Astrocyte (in vitro differentiated cells and primary cell): ENCODE measurements around the gene DCST2. TPM values are rescaled to one million over a fixed set of nuclear protein-coding genes. Genes with fewer than 3 reads are reported as not detected.
"Not testable (repeated sequence)": the region's sequence is repeated elsewhere in the genome, so short reads cannot be mapped to it uniquely, and the experiment has no call there.

Experiments used
- DNase-seq: peaks from one replicate; pipeline ENCODE4 v3.0.0-alpha.2; 2010; ENCODE audit warnings: low read depth
- FAIRE-seq: peaks from 2 replicates; lab custom pipeline; 2011; peaks lifted over from hg19 to GRCh38; lab: Jason Lieb, UNC
- H2AFZ ChIP-seq: 2 replicates; pipeline ENCODE4 v1.6.0; 2012; ENCODE audit warnings: low read depth, low read length, inconsistent platforms
- H3K27ac ChIP-seq: 2 replicates; pipeline ENCODE4 v1.5.1; 2011; ENCODE audit warnings: low read depth, low read length, inconsistent platforms
- H3K27me3 ChIP-seq: 2 replicates; pipeline ENCODE4 v1.6.0; 2011; ENCODE audit warnings: low read length, inconsistent platforms; ENCODE audit not compliant: insufficient read depth
- H3K36me3 ChIP-seq: 2 replicates; pipeline ENCODE4 v1.5.1; 2011; ENCODE audit warnings: low read length, inconsistent platforms; ENCODE audit not compliant: insufficient read depth
- H3K4me1 ChIP-seq: 2 replicates; pipeline ENCODE4 v1.5.1; 2011; ENCODE audit warnings: low read length, inconsistent platforms; ENCODE audit not compliant: insufficient read depth
- H3K4me2 ChIP-seq: 2 replicates; pipeline ENCODE4 v1.6.0; 2012; ENCODE audit warnings: low read length, inconsistent platforms
- H3K4me3 ChIP-seq: 2 replicates; pipeline ENCODE4 v1.5.1; 2011; ENCODE audit warnings: low read depth, mild to moderate bottlenecking, low read length, inconsistent platforms; ENCODE audit not compliant: insufficient read depth
- H3K79me2 ChIP-seq: 2 replicates; pipeline ENCODE4 v1.6.0; 2012; ENCODE audit warnings: mild to moderate bottlenecking, low read length, inconsistent platforms; ENCODE audit not compliant: insufficient read depth
- H3K9ac ChIP-seq: 2 replicates; pipeline ENCODE4 v1.6.0; 2012; ENCODE audit warnings: mild to moderate bottlenecking, low read length, inconsistent platforms
- H3K9me3 ChIP-seq: 2 replicates; pipeline ENCODE4 v1.5.1; 2012; ENCODE audit warnings: low read depth, mild to moderate bottlenecking, low read length, inconsistent platforms; ENCODE audit not compliant: insufficient read depth
- H4K20me1 ChIP-seq: 2 replicates; pipeline ENCODE4 v1.6.0; 2012; ENCODE audit warnings: low read length, inconsistent platforms; ENCODE audit not compliant: insufficient read depth
- H3K27ac Mint-ChIP-seq: one replicate; pipeline ENCODE4 v1.8.0; 2021; ENCODE audit warnings: mild to moderate bottlenecking, mixed read lengths; ENCODE audit not compliant: unreplicated experiment
- H3K27me3 Mint-ChIP-seq: one replicate; pipeline ENCODE4 v1.8.0; 2021; ENCODE audit warnings: low read depth, mixed read lengths; ENCODE audit not compliant: unreplicated experiment
- H3K36me3 Mint-ChIP-seq: one replicate; pipeline ENCODE4 v1.8.0; 2021; ENCODE audit warnings: low read depth, mixed read lengths; ENCODE audit not compliant: unreplicated experiment
- H3K4me1 Mint-ChIP-seq: one replicate; pipeline ENCODE4 v1.8.0; 2021; ENCODE audit warnings: low read depth, mixed read lengths; ENCODE audit not compliant: unreplicated experiment
- H3K4me3 Mint-ChIP-seq: one replicate; pipeline ENCODE4 v1.8.0; 2021; ENCODE audit warnings: mild to moderate bottlenecking, moderate library complexity, mixed read lengths; ENCODE audit not compliant: unreplicated experiment
- H3K9me3 Mint-ChIP-seq: one replicate; pipeline ENCODE4 v1.8.0; 2021; ENCODE audit warnings: mild to moderate bottlenecking, mixed read lengths; ENCODE audit not compliant: unreplicated experiment
- CTCF ChIP-seq: IDR thresholded peaks from 2 replicates; pipeline ENCODE4 v1.5.1; 2011; ENCODE audit warnings: low read depth, mild to moderate bottlenecking, inconsistent platforms, low read length, moderate library complexity; ENCODE audit not compliant: insufficient read depth
- EZH2 ChIP-seq: IDR thresholded peaks from 2 replicates; pipeline ENCODE4 v1.6.1; 2012; ENCODE audit warnings: mild to moderate bottlenecking, low read length, inconsistent platforms; ENCODE audit not compliant: insufficient read depth
- total RNA-seq: library from RNA; stranded (reverse); gene quantifications from 2 replicates; pipeline ENCODE4 v1.2.1, GENCODE V29; 2021

DCST2 gene
- total RNA-seq, 1 donor from 2014 or later: 0.34 TPM

DNA sequence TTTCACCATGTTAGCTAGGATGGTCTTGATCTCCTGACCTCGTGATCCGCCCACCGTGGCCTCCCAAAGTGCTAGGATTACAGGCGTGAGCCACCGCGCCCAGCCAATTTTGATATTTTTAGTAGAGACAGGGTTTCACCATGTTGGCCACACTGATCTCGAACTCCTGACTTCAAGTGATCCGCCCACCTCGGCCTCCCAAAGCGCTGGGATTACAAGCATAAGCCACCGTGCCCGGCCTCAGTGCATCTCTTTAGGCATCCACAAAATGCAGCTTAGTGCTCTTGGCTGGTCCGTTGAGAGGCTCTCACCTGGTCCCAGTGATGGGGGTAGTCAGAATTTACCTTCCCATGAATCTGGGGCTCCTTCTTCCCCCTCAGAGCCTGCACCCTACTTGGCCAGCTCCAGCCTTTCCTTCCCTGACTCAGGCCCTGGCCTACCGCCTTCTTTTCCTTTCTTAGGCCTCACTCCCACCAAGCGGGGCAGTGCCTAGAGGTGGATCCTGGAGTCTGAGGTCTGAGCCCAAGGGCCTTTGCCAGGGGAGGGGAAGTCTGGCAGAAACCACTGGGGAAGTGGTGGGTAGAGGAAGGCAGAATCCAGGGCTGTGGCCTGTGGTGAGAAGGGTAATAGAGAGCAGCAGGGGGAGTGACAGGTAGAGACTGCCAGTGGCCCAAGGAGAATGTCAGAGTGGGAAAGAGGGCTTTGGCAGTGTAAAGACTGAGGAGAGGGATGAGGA is 36.4 kb downstream of the DCST2 start:
- Histone ChIP-seq H3K79me2 (no peaks in the 10 kb centered on the region), H3K4me2 (no peak overlapping the region), H3K4me1 (peaks cover 20% of the 10 kb centered on the region), H3K27me3 (no peaks in the 10 kb centered on the region), H2AFZ (no peak overlapping the region), H3K27ac (no peak overlapping the region), H3K36me3 (no peaks in the 10 kb centered on the region), H3K9ac (no peak overlapping the region), H3K4me3 (no peak overlapping the region), H3K9me3 (no peaks in the 10 kb centered on the region), H4K20me1 (no peaks in the 10 kb centered on the region)
- no peak for DNase-seq
- TF ChIP-seq CTCF (no peak), EZH2 (no peak)
- H3K36me3 Mint-ChIP-seq: peaks cover 2% of the 10 kb centered on the region
- no peaks in the 10 kb centered on the region for H3K27me3 Mint-ChIP-seq
- H3K4me1 Mint-ChIP-seq: peaks cover 32% of the 10 kb centered on the region
- no peaks in the 10 kb centered on the region for H3K9me3 Mint-ChIP-seq
- no peak for FAIRE-seq
- no peak overlapping the region for H3K27ac Mint-ChIP-seq
- H3K4me3 Mint-ChIP-seq: no peak overlapping the region

DNA sequence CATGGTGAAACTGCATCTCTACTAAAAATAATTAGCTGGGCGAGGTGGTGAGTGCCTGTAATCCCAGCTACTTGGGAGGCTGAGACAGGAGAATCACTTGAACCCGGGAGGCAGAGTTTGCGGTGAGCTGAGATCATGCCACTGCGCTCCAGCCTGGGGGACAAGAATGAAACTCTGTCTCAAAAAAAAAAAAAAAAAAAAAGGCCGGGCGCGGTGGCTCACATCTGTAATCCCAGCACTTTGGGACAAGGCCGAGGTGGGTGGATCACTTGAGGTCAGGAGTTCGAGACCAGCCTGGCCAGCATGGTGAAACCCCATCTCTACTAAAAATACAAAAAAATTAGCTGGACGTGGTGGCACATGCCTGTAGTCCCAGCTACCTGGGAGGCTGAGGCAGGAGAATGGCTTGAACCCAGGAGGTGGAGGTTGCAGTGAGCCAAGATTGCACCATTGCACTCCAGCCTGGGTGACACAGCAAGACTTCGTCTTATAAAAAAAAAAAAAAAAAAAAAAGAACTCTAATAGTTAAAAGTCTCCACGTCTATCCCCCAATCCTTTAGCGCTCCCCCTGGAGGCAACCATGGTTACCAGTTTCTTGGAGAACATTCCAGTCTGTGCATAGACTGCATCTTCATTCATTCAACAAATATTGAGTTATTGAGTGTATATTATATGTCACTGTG is 38.1 kb downstream of the DCST2 start:
- not testable (repeated sequence) for H3K27me3 Mint-ChIP-seq, H3K4me2 ChIP-seq, FAIRE-seq, H3K9me3 Mint-ChIP-seq, H3K27me3 ChIP-seq, H4K20me1 ChIP-seq, H3K27ac ChIP-seq, H3K4me3 ChIP-seq, H3K36me3 ChIP-seq, H3K9me3 ChIP-seq, H3K9ac ChIP-seq, H3K36me3 Mint-ChIP-seq, H2AFZ ChIP-seq, H3K79me2 ChIP-seq
- TF ChIP-seq CTCF: peak; percentile 68
- Mint-ChIP-seq H3K4me1 (peaks cover 32% of the 10 kb centered on the region), H3K4me3 (peak overlapping the region; percentile 2), H3K27ac (peak overlapping the region; percentile 82)
- DNase-seq: peak; percentile 75
- peaks cover 16% of the 10 kb centered on the region for H3K4me1 ChIP-seq

- H3K4me1 Mint-ChIP-seq: peaks cover 26% of the 10 kb centered on the region
- Histone ChIP-seq H2AFZ (no peak overlapping the region), H3K27me3 (no peaks in the 10 kb centered on the region), H3K4me2 (no peak overlapping the region), H3K79me2 (peaks cover 5% of the 10 kb centered on the region), H3K27ac (no peak overlapping the region), H3K36me3 (peaks cover 4% of the 10 kb centered on the region), H3K4me1 (peaks cover 8% of the 10 kb centered on the region), H3K9ac (no peak overlapping the region), H4K20me1 (peaks cover 9% of the 10 kb centered on the region), H3K4me3 (no peak overlapping the region), H3K9me3 (no peaks in the 10 kb centered on the region)
- H3K4me3 Mint-ChIP-seq: no peak overlapping the region
- H3K9me3 Mint-ChIP-seq: no peaks in the 10 kb centered on the region
- TF ChIP-seq CTCF (no peak), EZH2 (no peak)
- H3K27ac Mint-ChIP-seq: peak overlapping the region; percentile 84
- H3K27me3 Mint-ChIP-seq: no peaks in the 10 kb centered on the region
- peaks cover 3% of the 10 kb centered on the region for H3K36me3 Mint-ChIP-seq
- DNase-seq (no peak), FAIRE-seq (no peak)
These were observed 39.0 kb downstream of the DCST2 start for GRCh38 chr1:154994591-154994990.
